RCC 7860 (cell line): ENCODE data around the gene RNFT2.

Experiments
- DNase-seq: peaks from one replicate; pipeline ENCODE4 v3.0.0-alpha.2; 2015; ENCODE audit warnings: low spot score
- FAIRE-seq: peaks from 2 replicates; lab custom pipeline; 2012; peaks lifted over from hg19 to GRCh38; lab: Jason Lieb, UNC

The RNFT2 gene

DNA sequence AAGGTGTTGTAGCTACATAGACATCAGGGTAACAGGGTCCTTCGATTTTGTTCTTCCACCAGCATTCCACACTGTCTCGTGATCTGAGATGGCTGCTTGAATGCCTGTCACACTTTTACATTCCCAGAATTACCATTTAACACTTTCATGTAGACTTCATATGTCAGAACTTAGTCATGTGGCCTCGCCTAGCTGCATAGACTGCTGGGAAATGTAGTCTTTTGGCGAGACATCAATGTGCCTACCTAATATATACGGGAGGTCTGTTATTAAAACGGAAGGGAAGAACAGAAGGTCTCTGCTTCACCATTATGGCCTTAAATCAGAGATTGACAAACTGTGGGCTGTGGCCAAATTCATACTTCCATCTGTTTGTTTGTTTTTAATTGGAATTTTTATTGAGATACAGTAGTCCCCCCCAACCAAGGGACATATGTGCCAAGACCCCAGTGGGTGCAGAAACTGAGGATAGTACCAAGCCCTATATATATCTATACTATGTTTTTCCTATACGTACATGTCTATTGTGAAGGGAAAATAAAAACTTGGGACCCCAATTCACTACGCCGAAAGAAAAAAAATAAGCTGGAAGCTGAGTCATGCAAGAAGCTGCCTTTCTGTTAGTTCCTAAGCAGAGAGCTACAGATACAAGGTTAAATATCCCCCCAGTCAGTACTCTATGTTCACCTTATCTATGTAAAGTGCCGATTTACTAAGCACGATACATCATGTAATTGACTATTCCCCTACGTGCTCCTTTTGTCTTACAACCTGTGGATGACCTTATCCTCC, 154.4 kb downstream of the RNFT2 start:
- DNase-seq (no peak), FAIRE-seq (no peak)

DNA sequence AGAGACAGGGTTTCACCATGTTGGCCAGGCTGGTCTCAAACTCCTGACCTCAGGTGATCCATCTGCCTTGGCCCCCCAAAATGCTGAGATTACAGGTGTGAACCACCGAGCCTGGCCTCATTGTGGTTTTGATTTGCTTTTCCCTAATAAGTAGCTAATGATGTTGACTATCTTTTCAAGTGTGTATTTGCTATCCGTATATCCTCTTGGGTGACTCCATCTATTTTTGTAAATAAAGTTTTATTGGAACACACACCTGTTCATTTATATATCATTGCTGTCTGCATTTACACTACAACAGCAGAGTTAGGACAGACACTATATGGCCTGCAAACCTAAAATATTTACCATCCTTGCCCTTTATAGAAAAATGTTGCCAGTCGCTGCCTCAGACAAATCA, 156.8 kb downstream of the RNFT2 start:
- no peak for DNase-seq
- no peak for FAIRE-seq

DNA sequence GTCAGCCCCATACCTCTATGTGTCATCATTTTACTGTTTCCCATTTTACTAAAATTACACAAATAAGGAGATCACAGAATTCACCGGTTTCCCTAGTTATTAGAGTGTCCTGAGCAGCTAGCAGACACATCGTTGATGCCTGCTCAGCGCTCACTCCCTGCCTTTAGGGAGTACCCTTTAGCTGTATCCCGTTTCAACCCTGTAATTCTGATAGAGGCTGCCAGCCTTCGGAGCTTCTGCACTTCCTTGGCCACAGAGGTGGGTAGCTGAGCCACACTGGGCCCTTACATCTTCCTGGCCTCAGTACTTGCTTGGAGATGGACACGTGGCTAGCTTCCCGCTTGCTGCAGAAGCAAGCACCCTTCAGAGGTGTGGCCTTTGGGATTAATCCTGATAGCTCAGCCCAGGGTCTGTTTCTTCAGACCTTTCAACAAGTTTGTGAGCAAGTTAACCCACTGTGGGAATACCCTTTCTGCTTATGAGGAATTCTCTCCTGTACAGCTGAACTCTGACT, 158.4 kb downstream of the RNFT2 start:
- no peak for FAIRE-seq

GRCh38 chr12:116897476-116897875, 159.4 kb downstream of the RNFT2 start:
- FAIRE-seq (no peak), DNase-seq (no peak)

More for the DNA sequence above, 158.4 kb downstream of the RNFT2 start:
- no peak for DNase-seq

GRCh38 chr12:116898669-116899068, 160.6 kb downstream of the RNFT2 start:
- FAIRE-seq (no peak), DNase-seq (no peak)

GRCh38 chr12:116901612-116902011, 163.5 kb downstream of the RNFT2 start:
- no peak for DNase-seq
- FAIRE-seq: no peak
